HG03108 (cell line): ENCODE data around the gene DVL3.
"Not testable (repeated sequence)": the region's sequence is repeated elsewhere in the genome, so short reads cannot be mapped to it uniquely, and the experiment has no call there.

Experiments used
- ATAC-seq: cut with Tn5 transposase; IDR thresholded peaks from one replicate; pipeline ENCODE4 v1.9.1; 2021; ENCODE audit warnings: moderate library complexity; ENCODE audit not compliant: unreplicated experiment

Gene DVL3

DNA sequence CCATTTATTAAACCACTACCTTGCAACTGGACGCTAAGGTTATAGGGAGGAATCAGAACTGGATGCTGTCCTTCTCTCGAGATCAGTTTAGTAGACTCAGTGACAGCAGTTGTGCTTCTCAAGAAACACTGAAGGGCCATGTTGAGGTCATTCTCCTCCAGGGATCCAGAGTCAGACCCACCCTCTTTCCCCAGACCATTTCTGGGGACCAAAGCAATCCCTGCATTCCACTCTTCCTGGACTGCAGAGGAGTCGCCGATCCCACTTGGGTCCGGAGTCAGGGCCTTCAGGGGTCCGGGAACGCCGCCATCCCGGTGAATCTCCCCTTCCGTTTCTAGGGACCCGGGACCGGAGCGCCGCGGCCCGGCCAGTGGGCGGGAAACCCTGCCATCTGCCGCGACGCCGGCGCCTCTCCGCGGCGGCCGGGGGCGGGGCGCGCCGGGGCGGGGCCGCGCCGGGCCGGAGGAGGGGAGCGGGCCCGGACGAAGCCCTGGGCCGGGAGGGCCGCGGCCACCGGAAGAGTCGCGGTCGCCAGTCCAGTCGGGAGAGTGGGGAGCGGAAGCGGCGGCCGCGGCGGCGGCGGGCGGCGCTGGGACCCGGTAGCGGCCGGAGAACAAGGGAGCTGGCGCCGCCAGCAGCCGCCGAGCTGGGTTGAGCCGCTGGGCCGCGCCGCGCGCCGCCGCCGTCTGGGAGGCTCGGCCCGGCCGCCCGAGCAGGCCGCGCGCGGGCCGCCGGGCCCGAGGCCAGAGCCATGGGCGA, at the start of gene DVL3:
Gene DVL3 (plus strand): TSS at position 493 of the 759 bp plus-strand sequence. CDS start 259 bp downstream, at position 752.
- ATAC-seq, result peak; percentile 82

DNA sequence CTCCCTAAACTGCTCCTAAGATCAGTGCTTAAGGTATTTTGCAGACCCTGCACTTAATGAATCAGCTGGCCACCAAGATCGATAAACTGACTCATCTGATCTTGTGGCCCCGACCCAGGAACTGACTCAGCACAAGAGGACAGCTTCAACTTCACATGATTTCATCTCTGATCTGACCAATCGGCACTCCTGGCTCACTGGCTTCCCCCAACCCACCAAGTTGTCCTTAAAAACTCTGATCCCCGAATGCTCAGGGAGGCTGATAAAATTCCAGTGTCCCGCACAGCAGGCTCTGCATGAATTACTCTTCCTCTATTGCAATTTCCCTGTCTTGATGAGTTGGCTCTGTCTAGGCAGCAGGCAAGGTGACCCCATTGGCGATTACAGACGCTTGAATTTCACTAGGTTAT, 44.9 kb upstream of the DVL3 start:
- no peak for ATAC-seq

GRCh38 chr3:184116017-184116416, 39.2 kb upstream of the DVL3 start:
- no peak for ATAC-seq

DNA sequence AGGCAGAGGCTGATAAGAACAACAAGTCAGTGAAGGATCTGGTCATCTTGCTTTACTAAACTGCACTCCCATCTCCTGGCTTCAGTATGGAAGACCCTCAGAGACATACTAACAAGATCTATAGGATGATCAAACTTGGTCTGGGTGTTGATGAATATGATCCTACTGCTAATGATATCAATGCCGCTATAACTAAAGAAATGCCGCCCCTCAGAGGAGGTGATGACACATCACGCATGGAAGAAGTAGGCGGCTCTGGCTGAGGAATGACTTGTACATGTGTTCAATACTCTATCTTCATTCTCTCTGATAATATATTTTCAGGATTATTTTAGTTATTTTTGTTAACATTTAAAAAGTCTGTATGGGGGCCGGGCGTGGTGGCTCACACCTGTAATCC, 37.5 kb upstream of the DVL3 start:
- no peak for ATAC-seq

DNA sequence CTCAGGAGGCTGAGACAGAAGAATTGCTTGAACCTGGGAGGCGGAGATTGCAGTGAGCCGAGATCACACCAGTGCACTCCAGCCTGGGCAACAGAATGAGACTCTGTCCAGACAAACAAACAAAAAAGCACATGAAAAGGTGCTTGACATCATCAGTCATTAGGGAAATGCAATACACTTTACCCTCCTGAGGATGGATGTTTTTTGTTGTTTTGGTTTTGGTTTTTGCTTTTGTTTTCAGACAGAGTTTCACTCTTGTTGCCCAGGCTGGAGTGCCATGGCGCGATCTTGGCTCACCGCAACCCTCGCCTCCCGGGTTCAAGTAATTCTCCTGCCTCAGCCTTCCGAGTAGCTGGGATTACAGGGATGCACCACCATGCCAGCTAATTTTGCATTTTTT, 34.1 kb upstream of the DVL3 start:
- ATAC-seq, result not testable (repeated sequence)

DNA sequence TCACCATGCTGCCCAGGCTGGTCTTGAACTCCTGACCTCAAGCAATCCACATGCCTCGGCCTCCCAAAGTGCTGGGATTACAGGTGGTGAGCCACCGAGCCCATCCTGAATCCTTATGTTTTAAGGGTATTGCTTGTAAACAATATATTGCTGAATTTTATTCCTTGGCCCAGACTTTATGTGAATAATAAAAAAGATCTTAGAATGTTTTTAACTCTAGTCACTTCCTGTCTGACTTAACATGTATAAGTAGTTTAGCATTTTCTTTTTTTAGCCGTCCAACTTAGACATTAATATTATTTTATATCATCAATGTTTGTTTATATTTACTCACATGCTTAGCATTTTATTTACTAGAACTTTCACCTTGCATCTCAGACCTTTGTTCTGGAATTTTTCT, 29.2 kb upstream of the DVL3 start:
- ATAC-seq, result no peak

- ATAC-seq, result peak; percentile 50
These were observed 26.2 kb upstream of the DVL3 start for GRCh38 chr3:184129012-184129411.

- ATAC-seq, result no peak
These were observed 22.2 kb upstream of the DVL3 start for GRCh38 chr3:184132945-184133344.

GRCh38 chr3:184133840-184134745, 21.1 kb upstream of the DVL3 start:
- ATAC-seq, result no peak

DNA sequence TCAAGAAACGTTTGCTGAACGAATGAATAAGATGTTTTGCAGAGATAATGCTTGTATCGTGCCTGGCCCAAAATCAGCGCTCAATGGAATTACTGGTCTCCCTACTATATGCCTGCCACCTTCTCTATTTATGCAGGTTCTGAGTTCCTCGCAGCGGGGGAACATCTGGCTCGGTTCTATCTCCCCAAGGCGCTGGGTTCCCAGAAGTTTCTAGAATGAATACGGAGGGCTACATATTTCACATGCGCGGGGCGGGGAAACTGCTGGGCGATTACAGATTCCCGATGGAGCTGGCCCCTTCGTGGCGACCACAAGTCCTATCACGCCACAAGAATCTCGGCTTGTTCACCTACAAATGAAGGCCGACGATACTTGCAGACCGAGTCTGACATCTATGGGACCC, 20.4 kb upstream of the DVL3 start:
- no peak for ATAC-seq

DNA sequence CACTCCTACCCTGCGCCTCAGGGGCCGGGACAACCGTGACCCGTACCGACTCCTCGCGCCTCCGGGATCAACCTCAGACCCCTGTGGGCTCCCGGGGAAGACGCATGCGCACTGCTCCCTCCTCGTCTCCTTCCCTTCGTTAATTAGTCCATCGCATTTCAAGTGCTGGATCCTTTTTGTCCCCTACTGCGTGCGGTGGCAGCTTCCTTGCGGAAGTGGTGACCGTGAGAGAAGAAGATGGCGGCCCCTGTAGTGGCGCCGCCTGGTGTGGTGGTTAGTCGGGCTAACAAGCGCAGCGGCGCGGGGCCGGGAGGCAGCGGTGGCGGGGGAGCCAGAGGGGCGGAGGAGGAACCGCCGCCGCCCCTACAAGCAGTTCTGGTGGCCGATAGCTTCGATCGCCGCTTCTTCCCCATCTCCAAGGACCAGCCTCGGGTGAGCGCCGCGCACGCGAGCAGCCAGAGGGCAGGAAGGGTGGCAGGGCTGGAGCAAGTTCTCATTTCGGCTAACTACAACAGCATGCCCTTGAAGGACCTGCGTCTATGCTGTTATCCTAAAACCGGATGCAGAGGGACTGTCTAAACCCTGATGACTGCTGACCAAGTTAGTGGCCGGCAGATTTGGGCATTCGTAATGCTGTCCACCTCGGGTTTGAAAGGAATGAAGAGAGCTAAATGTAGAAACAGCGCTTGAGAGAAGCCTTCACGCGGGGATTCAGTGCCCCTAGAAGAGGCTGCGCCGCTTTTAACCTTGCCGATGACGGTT, 19.8 kb upstream of the DVL3 start, which contains the start of gene EIF2B5:
Gene EIF2B5 (plus strand): TSS at position 210 of the 762 bp plus-strand sequence. CDS start 28 bp downstream, at position 238.
- peak; percentile 91 for ATAC-seq

GRCh38 chr3:184135911-184136260, 19.3 kb upstream of the DVL3 start:
- no peak for ATAC-seq

DNA sequence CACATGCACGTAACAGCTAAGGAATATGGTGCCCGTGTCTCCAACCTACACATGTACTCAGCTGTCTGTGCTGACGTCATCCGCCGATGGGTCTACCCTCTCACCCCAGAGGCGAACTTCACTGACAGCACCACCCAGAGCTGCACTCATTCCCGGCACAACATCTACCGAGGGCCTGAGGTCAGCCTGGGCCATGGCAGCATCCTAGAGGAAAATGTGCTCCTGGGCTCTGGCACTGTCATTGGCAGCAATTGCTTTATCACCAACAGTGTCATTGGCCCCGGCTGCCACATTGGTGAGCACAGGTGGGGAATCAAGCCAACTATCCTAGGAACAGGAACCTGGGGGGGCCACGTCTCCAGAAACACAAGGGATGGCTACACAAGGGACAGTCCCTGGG, 14.7 kb upstream of the DVL3 start:
- ATAC-seq, result no peak

DNA sequence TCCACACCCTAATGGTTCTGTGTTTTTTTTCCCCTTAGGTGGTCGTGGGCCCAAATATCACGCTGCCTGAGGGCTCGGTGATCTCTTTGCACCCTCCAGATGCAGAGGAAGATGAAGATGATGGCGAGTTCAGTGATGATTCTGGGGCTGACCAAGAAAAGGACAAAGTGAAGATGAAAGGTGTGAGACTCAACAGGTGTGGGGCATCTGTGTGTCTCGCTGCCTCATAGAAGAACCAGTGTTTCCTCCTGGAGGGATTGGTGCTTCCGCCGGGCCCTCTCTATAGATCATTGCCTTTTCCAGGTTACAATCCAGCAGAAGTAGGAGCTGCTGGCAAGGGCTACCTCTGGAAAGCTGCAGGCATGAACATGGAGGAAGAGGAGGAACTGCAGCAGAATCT, 13.0 kb upstream of the DVL3 start:
- no peak for ATAC-seq

DNA sequence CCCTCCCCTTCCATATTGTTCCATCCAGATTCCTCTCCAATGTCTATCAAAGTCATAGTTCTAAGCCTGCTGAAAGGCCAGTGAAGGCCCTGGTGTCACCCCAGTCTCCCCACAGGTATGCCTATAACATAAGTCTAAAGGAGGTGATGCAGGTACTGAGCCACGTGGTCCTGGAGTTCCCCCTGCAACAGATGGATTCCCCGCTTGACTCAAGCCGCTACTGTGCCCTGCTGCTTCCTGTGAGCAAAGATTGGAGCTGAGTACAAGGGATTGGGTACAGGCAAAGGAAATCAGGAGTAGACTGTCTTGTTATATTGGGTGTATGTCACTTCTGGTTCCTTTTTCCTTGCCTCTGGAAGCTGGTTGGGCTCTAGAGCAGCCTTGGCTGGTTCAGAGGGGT, 11.8 kb upstream of the DVL3 start:
- ATAC-seq, result no peak

DNA sequence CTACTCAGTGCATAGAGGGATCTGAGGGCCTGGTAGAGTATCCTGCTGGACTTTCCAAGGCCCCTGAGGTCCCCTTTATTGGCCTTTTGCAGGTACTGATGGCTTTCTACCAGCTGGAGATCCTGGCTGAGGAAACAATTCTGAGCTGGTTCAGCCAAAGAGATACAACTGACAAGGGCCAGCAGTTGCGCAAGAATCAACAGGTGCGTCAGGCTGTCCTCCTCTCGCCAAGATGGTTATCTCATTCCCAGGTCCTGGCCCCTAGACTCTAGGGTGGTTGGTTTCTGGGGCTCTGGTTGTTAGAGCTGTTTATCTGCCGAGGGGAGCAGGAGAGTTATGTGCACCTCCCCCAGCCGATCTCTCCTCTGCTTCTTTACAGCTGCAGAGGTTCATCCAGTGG, 10.7 kb upstream of the DVL3 start:
- ATAC-seq, result no peak

DNA sequence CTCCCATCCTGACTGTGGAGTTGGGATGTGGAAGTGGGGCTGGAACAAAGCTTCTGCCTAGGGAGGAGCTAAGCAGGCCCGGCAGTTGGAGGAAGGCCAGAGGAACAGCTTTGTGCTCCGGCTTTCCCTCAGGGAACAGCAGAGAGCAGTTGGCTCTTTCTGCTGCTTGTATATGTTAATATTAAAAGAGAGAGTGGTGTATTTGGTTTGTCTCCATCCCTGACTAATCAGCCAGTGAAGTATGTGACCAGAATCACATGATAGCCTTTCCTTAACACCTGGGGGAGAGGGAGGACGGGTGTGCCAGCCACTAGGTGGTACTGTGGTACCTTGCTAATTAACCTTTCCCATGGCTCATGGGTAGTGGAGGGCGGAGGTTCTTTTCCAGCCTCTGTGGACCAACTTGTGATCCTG, 10.1 kb upstream of the DVL3 start:
- ATAC-seq, result peak; percentile 55

DNA sequence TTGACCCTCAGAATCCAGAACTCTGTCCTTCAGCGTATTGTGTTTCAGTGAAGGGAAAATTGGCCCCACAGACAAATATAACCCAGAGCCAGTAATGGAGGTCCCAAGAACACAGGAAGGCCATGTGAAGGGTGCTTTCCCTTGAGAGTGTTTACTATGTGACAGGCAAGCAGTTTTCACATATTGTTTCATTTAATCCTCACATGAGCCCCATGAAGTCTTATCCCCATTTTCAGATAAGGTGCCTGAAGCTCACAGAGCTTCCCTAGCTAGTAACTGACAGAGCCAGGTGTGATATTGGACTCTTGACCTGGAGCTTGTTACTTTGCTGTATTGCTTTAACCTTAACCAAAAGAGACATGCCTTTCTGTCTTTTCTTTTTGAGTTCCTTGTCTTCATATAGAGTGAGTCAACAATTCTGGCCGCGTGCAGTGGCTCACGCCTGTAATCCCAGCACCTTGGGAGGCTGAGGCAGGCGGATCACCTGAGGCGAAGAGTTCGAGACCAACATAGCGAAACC, 9.4 kb upstream of the DVL3 start:
- ATAC-seq, result no peak

DNA sequence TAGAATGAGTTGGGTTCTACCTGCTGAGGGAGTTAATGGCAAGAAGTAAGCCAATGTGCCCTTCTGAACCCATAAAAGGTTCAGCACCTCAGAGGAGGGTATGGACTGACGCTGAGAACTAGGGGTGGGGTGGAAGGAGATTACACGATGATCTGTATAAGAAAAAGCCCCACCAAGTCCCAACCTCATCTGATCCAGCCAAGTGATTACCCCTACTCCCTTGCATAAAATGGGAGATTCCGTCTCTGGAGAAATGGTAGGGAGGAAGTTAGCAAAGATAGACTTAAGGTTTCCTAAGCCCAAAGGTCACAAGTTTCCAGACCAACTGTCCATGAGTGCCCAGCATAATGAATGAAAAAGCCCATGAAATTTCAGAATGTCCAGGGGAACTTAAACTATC, 7.1 kb upstream of the DVL3 start:
- ATAC-seq, result no peak

DNA sequence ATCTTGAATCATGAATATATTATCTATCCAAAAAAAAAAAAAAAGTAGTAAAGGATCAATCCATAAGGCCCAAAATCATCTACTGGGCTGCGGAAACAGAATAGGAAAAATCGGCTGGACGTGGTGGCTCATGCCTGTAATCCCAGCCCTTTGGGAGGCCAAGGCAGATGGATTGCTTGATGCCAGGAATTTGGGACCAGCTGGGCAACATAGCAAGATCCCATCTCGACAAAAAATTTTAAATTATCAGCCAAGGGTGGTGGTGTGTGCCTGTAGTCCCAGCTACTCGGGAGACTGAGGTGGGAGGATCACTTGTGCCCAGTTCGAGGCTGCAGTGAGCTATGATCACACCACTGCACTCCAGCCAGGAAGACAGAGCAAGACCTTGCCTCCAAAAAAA, 6.1 kb upstream of the DVL3 start:
- no peak for ATAC-seq

GRCh38 chr3:184149770-184150169, 5.4 kb upstream of the DVL3 start:
- not testable (repeated sequence) for ATAC-seq
